Measurements from ENCODE around the gene RBSN.

- TF ChIP-seq CTCF (IDR thresholded peaks at IDR 0.05) (no peak), EP300 (IDR thresholded peaks at IDR 0.05) (no peak)
These were observed 3.9 kb upstream of the RBSN start for GRCh38 chr3:15102836-15103235.

Data from tibial nerve (tissue), 4 donors.